DOHH2 (cell line): ENCODE results near the gene KIF23.

Experiments
- H3F3A ChIP-seq: fragments of 200-600 bp; sonication (generic), shearing (Covaris generic); 2 replicates; pipeline ENCODE4 v1.6.0; 2016; ENCODE audit warnings: antibody characterized with exemption, mild to moderate bottlenecking; ENCODE audit not compliant: control insufficient read depth, insufficient read depth
- H3K27ac ChIP-seq: fragments of 200-600 bp; sonication (generic); 2 replicates; pipeline ENCODE4 v1.5.1; 2014; ENCODE audit warnings: low read depth, mild to moderate bottlenecking, low read length, moderate library complexity
- H3K27me3 ChIP-seq: fragments of 200-600 bp; sonication (generic); 2 replicates; pipeline ENCODE4 v1.6.1; 2014; ENCODE audit warnings: mild to moderate bottlenecking, low read length, mixed read lengths; ENCODE audit not compliant: control insufficient read depth
- H3K36me3 ChIP-seq: fragments of 200-600 bp; sonication (generic); 2 replicates; pipeline ENCODE4 v1.6.1; 2014; ENCODE audit warnings: mild to moderate bottlenecking, low read length, moderate library complexity, mixed read lengths; ENCODE audit not compliant: control insufficient read depth
- H3K4me1 ChIP-seq: fragments of 200-600 bp; sonication (generic); 2 replicates; pipeline ENCODE4 v1.6.1; 2014; ENCODE audit warnings: mild to moderate bottlenecking, low read length, mixed read lengths; ENCODE audit not compliant: control insufficient read depth
- H3K4me2 ChIP-seq: fragments of 200-600 bp; sonication (generic); 2 replicates; pipeline ENCODE4 v1.6.0; 2014; ENCODE audit warnings: mild to moderate bottlenecking, low read length, moderate library complexity
- H3K4me3 ChIP-seq: fragments of 200-600 bp; sonication (generic); 2 replicates; pipeline ENCODE4 v1.5.1; 2014; ENCODE audit warnings: mild to moderate bottlenecking, low read length, mixed read lengths
- H3K79me2 ChIP-seq: fragments of 200-600 bp; sonication (generic); 2 replicates; pipeline ENCODE4 v1.6.1; 2014; ENCODE audit warnings: mild to moderate bottlenecking, low read length, mixed read lengths; ENCODE audit not compliant: control insufficient read depth
- H3K9me2 ChIP-seq: fragments of 200-600 bp; sonication (generic); replicated peaks from 2 replicates; pipeline ENCODE4 v1.6.1; 2014; ENCODE audit warnings: mild to moderate bottlenecking, low read length, mixed read lengths; ENCODE audit not compliant: control insufficient read depth
- H3K9me3 ChIP-seq: fragments of 200-600 bp; sonication (generic); 2 replicates; pipeline ENCODE4 v1.6.1; 2014; ENCODE audit warnings: antibody characterized with exemption, low read length, mixed read lengths; ENCODE audit not compliant: control insufficient read depth, insufficient read depth
- H4K20me1 ChIP-seq: fragments of 200-600 bp; sonication (generic); 2 replicates; pipeline ENCODE4 v1.6.0; 2014; ENCODE audit warnings: low read depth, mild to moderate bottlenecking, antibody characterized with exemption, low read length, moderate library complexity; ENCODE audit not compliant: control insufficient read depth, insufficient read depth
- EZH2phosphoT487 ChIP-seq: fragments of 200-600 bp; sonication (generic); IDR thresholded peaks from 2 replicates; pipeline ENCODE4 v1.6.1; 2017; ENCODE audit warnings: borderline replicate concordance, mild to moderate bottlenecking, antibody characterized with exemption, low read length, moderate library complexity, mixed read lengths
- TF ChIP-seq, protein P1 (sequence below): fragments of 200-600 bp; sonication (generic); IDR thresholded peaks from one replicate; pipeline ENCODE4 v1.5.1; 2014; ENCODE audit warnings: antibody characterized with exemption, mild to moderate bottlenecking, low read depth, low read length; ENCODE audit not compliant: poor library complexity, severe bottlenecking

Gene KIF23

GRCh38 chr15:69475769-69476358, 61.7 kb downstream of the KIF23 start:
- no peak overlapping the region for H3K4me2 ChIP-seq
- H3K4me3 ChIP-seq: no peak overlapping the region
- no peaks in the 10 kb centered on the region for H3K79me2 ChIP-seq
- no peak overlapping the region for H3K27ac ChIP-seq
- H3K9me2 ChIP-seq: no peaks in the 10 kb centered on the region
- H3K4me1 ChIP-seq: 0 out of 2 replicates have a peak, but pooled peaks cover 4% of the 10 kb centered on the region
- H3K27me3 ChIP-seq: peaks cover 11% of the 10 kb centered on the region
- TF ChIP-seq, protein P1, sequence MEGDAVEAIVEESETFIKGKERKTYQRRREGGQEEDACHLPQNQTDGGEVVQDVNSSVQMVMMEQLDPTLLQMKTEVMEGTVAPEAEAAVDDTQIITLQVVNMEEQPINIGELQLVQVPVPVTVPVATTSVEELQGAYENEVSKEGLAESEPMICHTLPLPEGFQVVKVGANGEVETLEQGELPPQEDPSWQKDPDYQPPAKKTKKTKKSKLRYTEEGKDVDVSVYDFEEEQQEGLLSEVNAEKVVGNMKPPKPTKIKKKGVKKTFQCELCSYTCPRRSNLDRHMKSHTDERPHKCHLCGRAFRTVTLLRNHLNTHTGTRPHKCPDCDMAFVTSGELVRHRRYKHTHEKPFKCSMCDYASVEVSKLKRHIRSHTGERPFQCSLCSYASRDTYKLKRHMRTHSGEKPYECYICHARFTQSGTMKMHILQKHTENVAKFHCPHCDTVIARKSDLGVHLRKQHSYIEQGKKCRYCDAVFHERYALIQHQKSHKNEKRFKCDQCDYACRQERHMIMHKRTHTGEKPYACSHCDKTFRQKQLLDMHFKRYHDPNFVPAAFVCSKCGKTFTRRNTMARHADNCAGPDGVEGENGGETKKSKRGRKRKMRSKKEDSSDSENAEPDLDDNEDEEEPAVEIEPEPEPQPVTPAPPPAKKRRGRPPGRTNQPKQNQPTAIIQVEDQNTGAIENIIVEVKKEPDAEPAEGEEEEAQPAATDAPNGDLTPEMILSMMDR: peak; percentile 78
- TF ChIP-seq EZH2phosphoT487: no peak
- H3K36me3 ChIP-seq: no peaks in the 10 kb centered on the region
- no peaks in the 10 kb centered on the region for H3K9me3 ChIP-seq
- no peaks in the 10 kb centered on the region for H3F3A ChIP-seq
- H4K20me1 ChIP-seq: no peaks in the 10 kb centered on the region

DNA sequence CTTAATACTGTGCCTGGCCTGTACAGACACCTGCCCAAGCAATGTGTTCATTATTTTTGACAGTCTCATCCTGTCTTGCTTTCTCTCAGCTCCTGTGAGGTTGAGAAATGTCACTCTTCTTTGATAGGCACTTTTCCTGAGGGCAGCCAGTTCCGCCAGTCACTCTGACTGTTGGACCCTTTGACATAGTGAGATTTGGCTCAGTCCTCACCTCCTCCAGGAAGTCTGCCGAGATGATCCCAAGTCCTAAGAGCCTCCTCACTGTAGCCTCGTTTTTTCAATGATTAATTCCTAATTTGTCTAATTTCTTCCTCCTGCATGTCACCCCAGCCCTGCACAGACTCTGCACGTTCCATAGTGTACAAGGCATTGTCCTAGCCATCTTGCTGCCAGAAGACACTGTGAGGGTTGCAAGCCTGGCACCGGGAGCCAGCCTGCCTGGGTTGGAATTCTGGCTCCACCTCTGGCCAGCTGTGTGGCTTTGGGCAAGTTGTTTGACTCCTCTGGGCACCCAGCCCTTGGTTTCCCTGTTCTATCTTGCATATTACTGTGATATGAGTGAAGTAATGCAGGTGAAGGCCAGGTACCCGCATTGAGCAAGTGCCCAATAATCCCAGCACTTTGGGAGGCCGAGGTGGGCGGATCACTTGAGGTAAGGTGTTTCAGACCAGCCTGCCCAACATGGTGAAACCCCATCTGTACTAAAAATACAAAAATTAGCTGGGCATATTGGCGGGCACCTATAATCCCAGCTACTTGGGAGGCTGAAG, 62.7 kb downstream of the KIF23 start:
- H3K4me2 ChIP-seq: no peak overlapping the region
- no peaks in the 10 kb centered on the region for H3F3A ChIP-seq
- no peaks in the 10 kb centered on the region for H3K9me2 ChIP-seq
- 0 out of 2 replicates have a peak, but pooled peaks cover 4% of the 10 kb centered on the region for H3K4me1 ChIP-seq
- no peak for TF ChIP-seq EZH2phosphoT487
- TF ChIP-seq, protein P1: no peak
- no peaks in the 10 kb centered on the region for H3K9me3 ChIP-seq
- no peaks in the 10 kb centered on the region for H3K36me3 ChIP-seq
- no peak overlapping the region for H3K27ac ChIP-seq
- H3K4me3 ChIP-seq: no peak overlapping the region
- H3K27me3 ChIP-seq: peaks cover 13% of the 10 kb centered on the region
- no peaks in the 10 kb centered on the region for H3K79me2 ChIP-seq
- H4K20me1 ChIP-seq: no peaks in the 10 kb centered on the region

- Histone ChIP-seq H3K9me3 (no peaks in the 10 kb centered on the region), H3K27ac (no peak overlapping the region), H3F3A (no peaks in the 10 kb centered on the region), H3K9me2 (no peaks in the 10 kb centered on the region), H3K79me2 (no peaks in the 10 kb centered on the region), H3K4me3 (no peak overlapping the region), H3K4me1 (0 out of 2 replicates have a peak, but pooled peaks cover 4% of the 10 kb centered on the region), H3K4me2 (no peak overlapping the region), H3K27me3 (peaks cover 13% of the 10 kb centered on the region), H4K20me1 (no peaks in the 10 kb centered on the region), H3K36me3 (no peaks in the 10 kb centered on the region)
- TF ChIP-seq, protein P1: peak; percentile 97
- no peak for TF ChIP-seq EZH2phosphoT487
These were observed 64.2 kb downstream of the KIF23 start for GRCh38 chr15:69478259-69478781.
